Left ventricle myocardium inferior (tissue), 1 donor: ENCODE data around the gene TPPP3. TPM values are rescaled to one million over a fixed set of nuclear protein-coding genes. Genes with fewer than 3 reads are reported as not detected.

Experiments used
- DNase-seq: peaks from one replicate; pipeline ENCODE4 v3.0.0-alpha.2; 2020
- H3K27ac ChIP-seq: fragments of 200-600 bp; replicated peaks from 2 replicates; pipeline ENCODE4 v1.8.0; 2021
- H3K27me3 ChIP-seq: fragments of 200-600 bp; 2 replicates; pipeline ENCODE4 v1.8.0; 2021; ENCODE audit warnings: low read depth
- H3K36me3 ChIP-seq: fragments of 200-600 bp; 2 replicates; pipeline ENCODE4 v1.8.0; 2021
- H3K4me1 ChIP-seq: fragments of 200-600 bp; 2 replicates; pipeline ENCODE4 v1.8.0; 2021
- H3K4me3 ChIP-seq: fragments of 200-600 bp; 2 replicates; pipeline ENCODE4 v1.8.0; 2021; ENCODE audit warnings: mild to moderate bottlenecking, moderate library complexity
- H3K9me3 ChIP-seq: fragments of 200-600 bp; replicated peaks from 2 replicates; pipeline ENCODE4 v1.8.0; 2021
- intact Hi-C: fragments of 100-400 bp; cut with micrococcal nuclease; formaldehyde crosslinking; loops from one replicate; pipeline ENCODE4 v1.11.0; 2022
- long read RNA-seq: library from polyadenylated mRNA; unstranded; transcript quantifications from one replicate; pipeline ENCODE4 v2.0.0, GENCODE V29; 2021
- total RNA-seq: library from RNA; stranded (reverse); fragmentation: NEBNext Ultra II Directional; extraction: Animal tissue kit (Norgen Biotek cat#: 25700); gene quantifications from one replicate; pipeline ENCODE4 v1.2.1, GENCODE V29; 2021
- TF ChIP-seq, protein P1 (sequence below): fragments of 200-600 bp; IDR thresholded peaks from 2 replicates; pipeline ENCODE4 v1.8.0; 2021; ENCODE audit warnings: antibody characterized with exemption, mild to moderate bottlenecking, borderline replicate concordance
- donor health status: DM: no; HTN: yes; CAD: no; lungs with severe emphysema.

Gene TPPP3
- total RNA-seq = 15.5 TPM
- long read RNA-seq, transcript TPPP3-202 (4 exons, 1,058 nt) = major isoform, 5 of 8 reads
- long read RNA-seq, partial matches to known transcripts = 0 of 8 reads
- long read RNA-seq, other reads (novel, unspliced or antisense) = 0 of 8 reads

GRCh38 chr16:67393111-67393787 is at the start of gene TPPP3:
Gene TPPP3, minus strand, starts transcription at chr16:67393498. Its CDS starts 2,387 bp downstream, at chr16:67391111.
- Histone ChIP-seq H3K4me1 (peaks cover 70% of the 10 kb centered on the region), H3K27ac (peak within 1 kb of the TSS; percentile 72)

GRCh38 chr16:67442581-67443255 is 49.4 kb upstream of the TPPP3 start:
- no peaks in the 10 kb centered on the region for H3K27me3 ChIP-seq
- intact Hi-C loops = no loop called here
- peaks cover 26% of the 10 kb centered on the region for H3K36me3 ChIP-seq
- no peak for DNase-seq
- H3K27ac ChIP-seq = peak overlapping the region; percentile 76
- peaks cover 72% of the 10 kb centered on the region for H3K4me1 ChIP-seq
- TF ChIP-seq, protein P1, sequence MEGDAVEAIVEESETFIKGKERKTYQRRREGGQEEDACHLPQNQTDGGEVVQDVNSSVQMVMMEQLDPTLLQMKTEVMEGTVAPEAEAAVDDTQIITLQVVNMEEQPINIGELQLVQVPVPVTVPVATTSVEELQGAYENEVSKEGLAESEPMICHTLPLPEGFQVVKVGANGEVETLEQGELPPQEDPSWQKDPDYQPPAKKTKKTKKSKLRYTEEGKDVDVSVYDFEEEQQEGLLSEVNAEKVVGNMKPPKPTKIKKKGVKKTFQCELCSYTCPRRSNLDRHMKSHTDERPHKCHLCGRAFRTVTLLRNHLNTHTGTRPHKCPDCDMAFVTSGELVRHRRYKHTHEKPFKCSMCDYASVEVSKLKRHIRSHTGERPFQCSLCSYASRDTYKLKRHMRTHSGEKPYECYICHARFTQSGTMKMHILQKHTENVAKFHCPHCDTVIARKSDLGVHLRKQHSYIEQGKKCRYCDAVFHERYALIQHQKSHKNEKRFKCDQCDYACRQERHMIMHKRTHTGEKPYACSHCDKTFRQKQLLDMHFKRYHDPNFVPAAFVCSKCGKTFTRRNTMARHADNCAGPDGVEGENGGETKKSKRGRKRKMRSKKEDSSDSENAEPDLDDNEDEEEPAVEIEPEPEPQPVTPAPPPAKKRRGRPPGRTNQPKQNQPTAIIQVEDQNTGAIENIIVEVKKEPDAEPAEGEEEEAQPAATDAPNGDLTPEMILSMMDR = no peak
- no peaks in the 10 kb centered on the region for H3K9me3 ChIP-seq
- no peak overlapping the region for H3K4me3 ChIP-seq

More at GRCh38 chr16:67393111-67393787, at the start of gene TPPP3:
- H3K36me3 ChIP-seq = no peaks in the 10 kb centered on the region
- H3K27me3 ChIP-seq = peaks cover 19% of the 10 kb centered on the region
- no peaks in the 10 kb centered on the region for H3K9me3 ChIP-seq
- peak within 1 kb of the TSS; percentile 66 for H3K4me3 ChIP-seq
- TF ChIP-seq, protein P1 = peak; percentile 83
- intact Hi-C loops = no loop called here
- peak; percentile 92 for DNase-seq

DNA sequence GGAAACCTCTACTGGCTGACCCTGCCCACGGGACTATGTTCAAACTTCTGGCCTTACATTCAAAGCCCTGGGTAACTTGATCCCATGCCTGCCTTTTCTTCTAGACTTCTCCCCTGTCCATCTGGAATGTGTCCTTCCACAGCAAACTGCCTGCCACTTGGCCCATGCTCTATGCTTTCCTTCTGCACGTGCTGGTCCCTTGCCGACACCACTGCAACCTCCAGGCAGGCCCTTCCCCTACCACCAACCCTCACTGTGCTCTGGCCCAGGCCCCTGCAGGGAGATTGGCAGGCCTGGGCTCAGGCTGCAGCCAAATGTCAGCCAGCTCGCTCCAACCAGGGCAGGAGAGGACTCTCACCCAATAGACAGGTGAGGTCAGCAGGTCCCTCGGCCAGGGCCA is 48.6 kb upstream of the TPPP3 start:
- intact Hi-C loops = no loop called here
- Histone ChIP-seq H3K9me3 (no peaks in the 10 kb centered on the region), H3K4me3 (no peak overlapping the region), H3K36me3 (peaks cover 34% of the 10 kb centered on the region), H3K27me3 (no peaks in the 10 kb centered on the region), H3K4me1 (peaks cover 64% of the 10 kb centered on the region), H3K27ac (peak overlapping the region; percentile 76)
- TF ChIP-seq, protein P1 = no peak
- peak; percentile 41 for DNase-seq

DNA sequence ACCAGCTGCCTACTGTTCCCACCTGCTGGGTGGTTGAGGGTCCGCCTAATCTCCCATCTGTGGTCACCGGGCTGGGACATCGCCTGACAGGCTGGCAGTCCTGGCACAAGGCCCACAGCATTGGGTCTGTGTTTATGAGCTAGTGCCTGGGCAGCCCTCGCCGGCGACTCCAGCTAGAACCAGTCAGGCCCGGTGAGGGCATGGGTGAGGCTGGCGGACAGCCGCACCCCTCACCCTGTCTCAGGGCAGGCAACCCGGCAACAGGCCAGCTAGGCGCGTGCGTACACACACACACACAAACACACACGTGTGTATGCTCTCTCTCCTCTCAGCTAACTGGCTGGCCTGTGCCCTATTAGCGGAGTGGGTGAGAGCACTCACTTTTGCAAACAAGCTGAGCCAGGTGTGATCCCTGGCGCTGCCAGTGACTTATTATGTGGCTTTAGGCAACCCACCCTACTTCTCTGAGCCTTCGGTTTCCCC is 48.0 kb upstream of the TPPP3 start:
- Histone ChIP-seq H3K4me1 (peaks cover 58% of the 10 kb centered on the region), H3K27ac (peak overlapping the region; percentile 76), H3K36me3 (peaks cover 35% of the 10 kb centered on the region), H3K9me3 (no peaks in the 10 kb centered on the region), H3K27me3 (no peaks in the 10 kb centered on the region), H3K4me3 (no peak overlapping the region)
- peak; percentile 58 for DNase-seq
- intact Hi-C loops = no loop called here
- TF ChIP-seq, protein P1 = no peak

DNA sequence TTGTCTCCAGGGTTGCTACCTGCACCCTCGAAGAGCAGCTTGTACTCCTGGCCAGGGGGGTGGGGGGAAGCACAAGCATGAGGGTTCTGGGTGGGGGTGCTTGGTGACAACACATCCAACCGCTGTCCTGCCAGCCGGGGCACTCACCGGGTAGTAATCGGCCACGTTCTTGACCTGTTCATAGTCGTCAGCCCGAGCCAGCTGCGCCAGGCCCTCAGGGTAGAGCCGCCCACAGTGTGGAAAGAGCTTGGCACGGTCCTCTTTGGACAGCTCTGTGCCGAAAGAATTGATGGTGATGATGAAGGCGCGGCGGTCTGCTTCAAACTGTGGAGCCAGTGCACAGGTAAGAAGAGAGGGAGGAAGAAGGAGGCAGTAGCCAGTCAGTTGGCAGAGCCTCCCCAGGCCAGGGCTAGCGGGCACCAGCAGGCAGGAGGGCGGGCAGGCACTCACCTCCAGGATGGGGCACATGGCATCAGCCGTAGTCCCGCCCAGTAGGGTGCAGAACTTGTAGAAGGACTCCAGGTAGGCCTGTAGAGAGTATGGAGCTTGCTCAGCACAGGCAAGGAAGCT is 45.6 kb upstream of the TPPP3 start:
- Histone ChIP-seq H3K4me1 (peaks cover 34% of the 10 kb centered on the region), H3K27me3 (no peaks in the 10 kb centered on the region), H3K4me3 (no peak overlapping the region), H3K36me3 (peaks cover 35% of the 10 kb centered on the region), H3K9me3 (no peaks in the 10 kb centered on the region), H3K27ac (no peak overlapping the region)
- TF ChIP-seq, protein P1 = no peak
- intact Hi-C loops = no loop called here
- DNase-seq = no peak
